HG03571 (cell line): ENCODE data around the gene RBM23.
"Not testable (repeated sequence)": the region's sequence is repeated elsewhere in the genome, so short reads cannot be mapped to it uniquely, and the experiment has no call there.

ENCODE experiments used
- ATAC-seq: cut with Tn5 transposase; IDR thresholded peaks from one replicate; pipeline ENCODE4 v1.9.1; 2021; ENCODE audit not compliant: unreplicated experiment

The RBM23 gene

GRCh38 chr14:22919601-22919921 is 612 bp upstream of the RBM23 start:
- ATAC-seq, result peak; percentile 6

GRCh38 chr14:22915886-22916521 is 2.9 kb downstream of the RBM23 start:
- ATAC-seq, result no peak

- not testable (repeated sequence) for ATAC-seq
These were observed 4.1 kb downstream of the RBM23 start for GRCh38 chr14:22914836-22915235.

- ATAC-seq, result no peak
These were observed 8.0 kb downstream of the RBM23 start for GRCh38 chr14:22910916-22911315.

GRCh38 chr14:22908601-22909000 is 10.3 kb downstream of the RBM23 start:
- ATAC-seq, result no peak

GRCh38 chr14:22907429-22907828 is 11.5 kb downstream of the RBM23 start:
- no peak for ATAC-seq

GRCh38 chr14:22906073-22906472 is 12.9 kb downstream of the RBM23 start:
- ATAC-seq, result no peak

- no peak for ATAC-seq
These were observed 13.3 kb downstream of the RBM23 start for GRCh38 chr14:22905627-22906026.

- no peak for ATAC-seq
These were observed 15.2 kb downstream of the RBM23 start for GRCh38 chr14:22903742-22904087.

GRCh38 chr14:22901799-22902198 is 17.1 kb downstream of the RBM23 start:
- no peak for ATAC-seq

- ATAC-seq, result no peak
These were observed 18.7 kb downstream of the RBM23 start for GRCh38 chr14:22900081-22900799.

GRCh38 chr14:22898302-22899090 is 20.5 kb downstream of the RBM23 start:
- no peak for ATAC-seq

- ATAC-seq, result no peak
These were observed 21.6 kb downstream of the RBM23 start for GRCh38 chr14:22897357-22897756.

GRCh38 chr14:22896760-22897159 is 22.2 kb downstream of the RBM23 start:
- ATAC-seq, result no peak

- ATAC-seq, result no peak
These were observed 22.6 kb downstream of the RBM23 start for GRCh38 chr14:22896356-22896755.

GRCh38 chr14:22895402-22895801 is 23.5 kb downstream of the RBM23 start:
- ATAC-seq, result no peak

GRCh38 chr14:22893706-22894105 is 25.2 kb downstream of the RBM23 start:
- ATAC-seq, result no peak

- ATAC-seq, result no peak
These were observed 26.5 kb downstream of the RBM23 start for GRCh38 chr14:22892488-22892887.

GRCh38 chr14:22890416-22890815 is 28.5 kb downstream of the RBM23 start:
- no peak for ATAC-seq

GRCh38 chr14:22888662-22889061 is 30.3 kb downstream of the RBM23 start:
- no peak for ATAC-seq

- ATAC-seq, result no peak
These were observed 31.0 kb downstream of the RBM23 start for GRCh38 chr14:22887990-22888378.
